Activated T-helper 1 cell treated with anti-CD3 and anti-CD28 coated beads, Interleukin-12 subunit alpha, Interleukin-12 subunit beta, Interleukin-2, Interleukin-4 antibody, amounts not matched to agents 30 ng/mL and 10 ng/mL and 1 ng/mL, durations not matched to agents 14 hours and 24 hours and 36 hours (primary cell): Measurements from ENCODE around the gene MTAP. TPM values are rescaled to one million over a fixed set of nuclear protein-coding genes. Genes with fewer than 3 reads are reported as not detected.

Experiments used
- DNase-seq: peaks from one replicate; pipeline ENCODE4 v3.0.0; 2021; ENCODE audit warnings: low spot score
- H3K27ac Mint-ChIP-seq: one replicate; pipeline ENCODE4 v1.8.0; 2021; ENCODE audit warnings: mild to moderate bottlenecking, mixed read lengths
- H3K27me3 Mint-ChIP-seq: one replicate; pipeline ENCODE4 v1.8.0; 2022; ENCODE audit warnings: mild to moderate bottlenecking, moderate library complexity, mixed read lengths; ENCODE audit not compliant: insufficient read depth
- H3K36me3 Mint-ChIP-seq: one replicate; pipeline ENCODE4 v1.8.0; 2021; ENCODE audit warnings: low read depth, mixed read lengths
- H3K4me1 Mint-ChIP-seq: one replicate; pipeline ENCODE4 v1.8.0; 2021; ENCODE audit warnings: low read depth, mixed read lengths
- H3K4me3 Mint-ChIP-seq: one replicate; pipeline ENCODE4 v1.8.0; 2021; ENCODE audit warnings: mild to moderate bottlenecking, moderate library complexity, mixed read lengths
- H3K9me3 Mint-ChIP-seq: one replicate; pipeline ENCODE4 v1.8.0; 2021; ENCODE audit warnings: mixed read lengths
- intact Hi-C: fragments of 100-400 bp; cut with micrococcal nuclease; formaldehyde crosslinking; loops from one replicate; pipeline ENCODE4 v1.15.1; 2024
- total RNA-seq: library from RNA; stranded (reverse); gene quantifications from 2 replicates; pipeline ENCODE4 v1.2.3, GENCODE V29; 2022

MTAP gene
- total RNA-seq, 1 donor from 2014 or later, result 55.5 TPM

DNA sequence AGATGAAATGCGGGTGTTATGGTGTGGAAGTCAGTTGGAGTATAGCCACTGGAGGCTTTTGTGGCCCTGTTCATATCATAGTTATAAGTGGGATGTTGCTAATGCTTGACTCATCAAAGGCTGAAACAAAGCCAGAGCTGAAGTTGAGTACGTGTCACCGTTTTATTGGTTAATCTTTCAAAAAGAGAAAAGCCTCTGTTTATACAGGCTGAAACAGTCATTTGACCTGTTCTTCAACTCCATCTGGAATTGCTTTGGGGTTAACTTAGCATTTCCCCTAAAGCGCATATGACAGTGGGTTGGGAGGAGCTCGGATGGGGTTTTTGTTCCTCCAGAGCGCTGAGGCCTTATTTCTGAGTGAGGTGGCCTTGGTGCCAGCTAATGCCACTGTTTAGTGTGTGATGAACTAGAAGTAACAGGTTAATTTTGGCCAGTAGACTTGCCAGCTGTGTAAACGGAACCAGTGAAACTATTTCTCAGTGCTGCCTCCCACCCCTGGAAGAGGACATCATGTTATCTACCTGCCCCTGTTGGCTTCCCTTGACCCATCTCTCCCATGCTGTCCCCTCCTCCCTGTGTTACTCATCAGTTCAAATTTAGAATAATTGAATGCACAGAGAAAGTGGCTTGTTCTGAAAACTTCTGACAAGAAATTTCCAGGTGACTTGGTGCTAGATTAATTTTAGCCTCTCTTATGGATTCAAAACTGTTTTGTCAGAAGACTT, 34.2 kb downstream of the MTAP start:
- peaks cover 81% of the 10 kb centered on the region for H3K36me3 Mint-ChIP-seq
- DNase-seq, result no peak
- peaks cover 7% of the 10 kb centered on the region for H3K9me3 Mint-ChIP-seq
- intact Hi-C loops, result no loop called here
- no peak overlapping the region for H3K4me3 Mint-ChIP-seq
- no peaks in the 10 kb centered on the region for H3K27me3 Mint-ChIP-seq
- H3K27ac Mint-ChIP-seq, result no peak overlapping the region
- H3K4me1 Mint-ChIP-seq, result peaks cover 32% of the 10 kb centered on the region

DNA sequence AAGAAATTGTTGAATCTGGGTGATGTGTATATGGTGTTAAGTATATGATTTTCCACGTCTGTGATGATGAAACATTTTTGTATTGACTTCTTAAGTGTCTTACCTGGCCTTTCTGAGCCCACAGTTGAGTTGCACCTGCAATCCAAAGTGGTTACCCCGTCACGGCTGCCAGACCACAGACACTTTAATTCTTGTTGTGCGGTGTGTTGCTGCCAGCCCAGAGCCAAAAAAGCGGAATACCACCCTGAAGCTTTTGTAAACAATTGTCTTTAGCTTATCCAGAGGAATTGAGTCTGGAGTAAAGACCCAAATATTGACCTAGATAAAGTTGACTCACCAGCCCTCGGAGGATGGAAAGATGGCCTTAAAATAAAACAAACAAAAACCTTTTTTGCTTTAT, 35.1 kb downstream of the MTAP start:
- Mint-ChIP-seq H3K36me3 (peaks cover 80% of the 10 kb centered on the region), H3K9me3 (peaks cover 15% of the 10 kb centered on the region), H3K4me1 (peaks cover 23% of the 10 kb centered on the region), H3K27me3 (no peaks in the 10 kb centered on the region), H3K27ac (no peak overlapping the region), H3K4me3 (no peak overlapping the region)
- no peak for DNase-seq
- intact Hi-C loops, result no loop called here

GRCh38 chr9:21840647-21841046, 38.2 kb downstream of the MTAP start:
- Mint-ChIP-seq H3K36me3 (peaks cover 74% of the 10 kb centered on the region), H3K27me3 (no peaks in the 10 kb centered on the region), H3K4me1 (peaks cover 7% of the 10 kb centered on the region), H3K27ac (no peak overlapping the region), H3K9me3 (peaks cover 42% of the 10 kb centered on the region), H3K4me3 (no peak overlapping the region)
- DNase-seq, result no peak
- intact Hi-C loops, result no loop called here

GRCh38 chr9:21841133-21841532, 38.7 kb downstream of the MTAP start:
- Mint-ChIP-seq H3K27ac (no peak overlapping the region), H3K9me3 (peaks cover 47% of the 10 kb centered on the region), H3K36me3 (peaks cover 71% of the 10 kb centered on the region), H3K4me3 (no peak overlapping the region), H3K4me1 (peaks cover 4% of the 10 kb centered on the region), H3K27me3 (no peaks in the 10 kb centered on the region)
- DNase-seq, result no peak
- intact Hi-C loops, result no loop called here

GRCh38 chr9:21848615-21849014, 46.2 kb downstream of the MTAP start:
- intact Hi-C loops, result no loop called here
- peaks cover 31% of the 10 kb centered on the region for H3K9me3 Mint-ChIP-seq
- peaks cover 45% of the 10 kb centered on the region for H3K36me3 Mint-ChIP-seq
- H3K4me3 Mint-ChIP-seq, result no peak overlapping the region
- H3K4me1 Mint-ChIP-seq, result peaks cover 10% of the 10 kb centered on the region
- no peaks in the 10 kb centered on the region for H3K27me3 Mint-ChIP-seq
- no peak for DNase-seq
- H3K27ac Mint-ChIP-seq, result no peak overlapping the region

DNA sequence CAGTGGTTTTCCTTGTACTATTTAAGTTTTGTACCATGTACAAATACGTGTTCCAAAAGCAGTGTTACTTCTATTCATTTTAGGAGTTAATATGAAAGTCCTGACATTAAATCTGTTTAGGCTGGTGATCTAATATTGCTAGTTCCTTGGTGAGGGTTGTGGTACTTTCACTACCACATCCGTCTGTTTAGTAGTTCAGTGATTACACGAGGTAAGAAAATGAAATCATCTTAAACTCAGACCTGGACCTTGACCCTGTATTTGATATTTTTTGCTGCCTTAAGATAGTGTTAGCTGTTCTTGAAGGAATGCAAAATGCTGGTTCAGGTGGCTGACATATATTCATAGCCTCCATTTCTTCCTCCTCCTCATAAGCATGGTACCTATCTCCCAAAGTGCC, 50.3 kb downstream of the MTAP start:
- H3K9me3 Mint-ChIP-seq, result peaks cover 6% of the 10 kb centered on the region
- H3K27me3 Mint-ChIP-seq, result no peaks in the 10 kb centered on the region
- H3K36me3 Mint-ChIP-seq, result peaks cover 59% of the 10 kb centered on the region
- H3K4me3 Mint-ChIP-seq, result no peak overlapping the region
- no peak overlapping the region for H3K27ac Mint-ChIP-seq
- no peak for DNase-seq
- intact Hi-C loops, result no loop called here
- H3K4me1 Mint-ChIP-seq, result peaks cover 33% of the 10 kb centered on the region

DNA sequence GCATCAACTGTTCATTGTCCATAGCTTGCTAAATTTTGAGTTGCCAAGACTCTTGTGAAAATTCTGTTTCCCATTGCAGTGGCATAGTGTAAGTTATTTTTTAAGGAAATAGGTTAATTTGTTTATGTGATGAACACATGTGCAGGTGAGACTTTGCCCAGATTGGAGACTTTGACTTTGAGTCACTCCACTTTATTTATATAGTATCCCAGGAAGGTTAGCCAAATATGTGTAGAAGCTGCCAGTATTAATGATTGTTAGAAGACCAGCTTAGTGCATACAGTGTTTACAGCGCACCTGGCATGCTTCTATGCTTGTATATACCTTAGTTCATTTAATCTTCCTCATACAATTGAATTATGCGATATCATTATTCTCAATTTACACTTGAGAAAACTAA, 51.0 kb downstream of the MTAP start:
- Mint-ChIP-seq H3K36me3 (peaks cover 60% of the 10 kb centered on the region), H3K4me3 (no peak overlapping the region), H3K4me1 (peaks cover 33% of the 10 kb centered on the region), H3K9me3 (no peaks in the 10 kb centered on the region), H3K27ac (no peak overlapping the region), H3K27me3 (no peaks in the 10 kb centered on the region)
- intact Hi-C loops, result no loop called here
- no peak for DNase-seq

- peaks cover 33% of the 10 kb centered on the region for H3K4me1 Mint-ChIP-seq
- no peak overlapping the region for H3K27ac Mint-ChIP-seq
- H3K9me3 Mint-ChIP-seq, result no peaks in the 10 kb centered on the region
- no peak for DNase-seq
- H3K36me3 Mint-ChIP-seq, result peaks cover 58% of the 10 kb centered on the region
- no peaks in the 10 kb centered on the region for H3K27me3 Mint-ChIP-seq
- no peak overlapping the region for H3K4me3 Mint-ChIP-seq
- intact Hi-C loops, result no loop called here
Observed at GRCh38 chr9:21854119-21854518, 51.7 kb downstream of the MTAP start.

GRCh38 chr9:21854594-21854993, 52.2 kb downstream of the MTAP start:
- Mint-ChIP-seq H3K9me3 (no peaks in the 10 kb centered on the region), H3K27me3 (no peaks in the 10 kb centered on the region), H3K4me1 (peaks cover 33% of the 10 kb centered on the region), H3K36me3 (peaks cover 58% of the 10 kb centered on the region), H3K4me3 (no peak overlapping the region), H3K27ac (no peak overlapping the region)
- no peak for DNase-seq
- intact Hi-C loops, result no loop called here

DNA sequence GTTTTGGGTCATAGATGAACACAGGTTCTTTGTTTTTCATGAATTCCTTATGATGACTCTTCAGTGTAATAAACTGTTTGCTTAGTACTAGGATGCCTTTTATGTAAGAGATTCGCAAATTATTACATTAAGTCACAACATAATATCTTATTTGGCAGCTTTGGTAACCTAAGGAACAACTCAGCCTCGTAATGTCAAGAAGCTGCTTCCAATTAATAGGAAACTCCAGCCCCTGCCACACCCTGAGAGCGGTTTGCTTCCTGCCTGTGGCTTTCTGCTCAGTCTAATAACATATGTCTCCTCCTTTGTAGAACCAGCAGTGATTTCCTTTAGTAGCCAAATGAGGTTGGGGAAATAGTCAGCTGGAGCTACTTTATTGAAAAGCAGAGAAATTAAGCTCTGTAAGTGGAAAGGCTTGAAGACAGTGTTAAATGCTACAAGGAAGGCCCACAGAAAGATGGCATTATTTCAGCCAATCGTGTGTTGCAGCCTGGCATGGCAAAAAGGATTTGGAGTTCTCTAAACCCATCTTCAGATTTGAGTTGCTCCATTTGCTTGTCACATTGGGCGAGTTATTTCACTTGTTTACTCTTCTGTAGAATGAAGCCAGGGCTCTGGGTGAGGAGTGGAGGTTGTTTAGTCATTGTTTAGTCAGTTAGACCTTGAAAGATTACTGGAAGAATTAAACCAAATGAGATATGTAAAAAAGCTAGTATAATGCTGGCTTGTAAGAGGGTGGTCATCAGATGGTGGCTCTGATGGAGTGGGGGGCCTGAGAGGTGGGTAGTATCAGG, 54.1 kb downstream of the MTAP start:
- peaks cover 58% of the 10 kb centered on the region for H3K36me3 Mint-ChIP-seq
- peaks cover 33% of the 10 kb centered on the region for H3K4me1 Mint-ChIP-seq
- H3K27me3 Mint-ChIP-seq, result no peaks in the 10 kb centered on the region
- no peaks in the 10 kb centered on the region for H3K9me3 Mint-ChIP-seq
- no peak overlapping the region for H3K27ac Mint-ChIP-seq
- intact Hi-C loops, result no loop called here
- no peak overlapping the region for H3K4me3 Mint-ChIP-seq
- DNase-seq, result no peak

DNA sequence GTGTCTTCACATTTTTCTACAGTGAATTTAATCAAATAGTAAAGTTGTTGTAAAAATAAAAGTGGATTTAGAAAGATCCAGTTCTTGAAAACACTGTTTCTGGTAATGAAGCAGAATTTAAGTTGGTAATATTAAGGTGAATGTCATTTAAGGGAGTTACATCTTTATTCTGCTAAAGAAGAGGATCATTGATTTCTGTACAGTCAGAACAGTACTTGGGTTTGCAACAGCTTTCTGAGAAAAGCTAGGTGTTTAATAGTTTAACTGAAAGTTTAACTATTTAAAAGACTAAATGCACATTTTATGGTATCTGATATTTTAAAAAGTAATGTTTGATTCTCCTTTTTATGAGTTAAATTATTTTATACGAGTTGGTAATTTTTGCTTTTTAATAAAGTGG, 60.4 kb downstream of the MTAP start:
- Mint-ChIP-seq H3K4me1 (no peaks in the 10 kb centered on the region), H3K9me3 (peaks cover 5% of the 10 kb centered on the region), H3K4me3 (no peak overlapping the region), H3K27ac (no peak overlapping the region), H3K36me3 (peaks cover 39% of the 10 kb centered on the region), H3K27me3 (no peaks in the 10 kb centered on the region)
- no peak for DNase-seq
- intact Hi-C loops, result no loop called here

GRCh38 chr9:21864505-21864904, 62.1 kb downstream of the MTAP start:
- H3K27me3 Mint-ChIP-seq, result no peaks in the 10 kb centered on the region
- DNase-seq, result no peak
- H3K4me1 Mint-ChIP-seq, result no peaks in the 10 kb centered on the region
- H3K27ac Mint-ChIP-seq, result no peak overlapping the region
- intact Hi-C loops, result no loop called here
- no peak overlapping the region for H3K4me3 Mint-ChIP-seq
- H3K36me3 Mint-ChIP-seq, result peaks cover 28% of the 10 kb centered on the region
- H3K9me3 Mint-ChIP-seq, result peaks cover 5% of the 10 kb centered on the region

- Mint-ChIP-seq H3K27ac (no peak overlapping the region), H3K9me3 (peaks cover 5% of the 10 kb centered on the region), H3K36me3 (peaks cover 18% of the 10 kb centered on the region), H3K27me3 (no peaks in the 10 kb centered on the region), H3K4me1 (no peaks in the 10 kb centered on the region), H3K4me3 (no peak overlapping the region)
- intact Hi-C loops, result no loop called here
- no peak for DNase-seq
Observed at GRCh38 chr9:21866302-21866701, 63.9 kb downstream of the MTAP start.
